K562 (cell line): ENCODE results near the gene PPM1G. TPM values are rescaled to one million over a fixed set of nuclear protein-coding genes. Genes with fewer than 3 reads are reported as not detected.

Experiments used
- FOXJ3 ChIP-seq: sonication (generic); formaldehyde crosslinking; IDR thresholded peaks from 2 replicates; pipeline ENCODE4 v1.4.0; 2020; ENCODE audit warnings: mild to moderate bottlenecking, missing genetic modification reagents
- LCOR ChIP-seq: sonication (generic); formaldehyde crosslinking; IDR thresholded peaks from 2 replicates; pipeline ENCODE4 v1.8.0; 2022; ENCODE audit warnings: mild to moderate bottlenecking, missing genetic modification reagents
- MEF2A ChIP-seq: IDR thresholded peaks from 2 replicates; pipeline ENCODE4 v1.6.1; 2011; ENCODE audit warnings: low read depth, mild to moderate bottlenecking, low read length, moderate library complexity; ENCODE audit not compliant: control insufficient read depth
- NR1H2 ChIP-seq: sonication (generic); formaldehyde crosslinking; IDR thresholded peaks from 2 replicates; pipeline ENCODE4 v1.4.0; 2020; ENCODE audit warnings: mild to moderate bottlenecking, missing genetic modification reagents
- RBM25 ChIP-seq: fragments of 200-400 bp; formaldehyde crosslinking; IDR thresholded peaks from 2 replicates; pipeline ENCODE4 v1.6.1; 2018; ENCODE audit warnings: low read length, low read depth, moderate library complexity; ENCODE audit not compliant: severe bottlenecking
- RHOXF2B ChIP-seq: fragments of 250-450 bp; sonication (Bioruptor Pico); conservative IDR thresholded peaks from 2 replicates; pipeline ENCODE4 v1.5.1; 2021
- TAF7 ChIP-seq: fragments of 450-650 bp; IDR thresholded peaks from 2 replicates; pipeline ENCODE4 v1.6.1; 2016; ENCODE audit warnings: missing genetic modification characterization, missing compliant biosample characterization
- THRAP3 ChIP-seq: fragments of 450-650 bp; IDR thresholded peaks from 2 replicates; pipeline ENCODE4 v1.6.1; 2016; ENCODE audit warnings: mild to moderate bottlenecking, inconsistent platforms, borderline replicate concordance
- TRIM28 ChIP-seq: fragments of 450-650 bp; IDR thresholded peaks from 2 replicates; pipeline ENCODE4 v1.6.1; 2017
- ZBTB1 ChIP-seq: sonication (generic); formaldehyde crosslinking; IDR thresholded peaks from 2 replicates; pipeline ENCODE4 v1.8.1; 2023; ENCODE audit warnings: missing genetic modification reagents, low read depth, mild to moderate bottlenecking, borderline replicate concordance
- ZKSCAN3 ChIP-seq: fragments of 250-450 bp; sonication (Bioruptor Pico); IDR thresholded peaks from 2 replicates; pipeline ENCODE4 v1.4.0; 2020
- polyA plus RNA-seq, 8 experiments: library from polyadenylated mRNA; depleted of rRNA in 4 of 8; stranded (reverse) in 5 of 8; unstranded in 3 of 8; fragments of >200 nt; fragmentation: Nextera tagmentation in 2 of 8; fragmentation: Illumina TruSeq in 1 of 8; extraction: Ambion mirVana in 2 of 8; extraction: Trizol in 1 of 8; gene quantifications; 2 replicates each; pipeline versions ENCODE4 v1.2.1 to v1.2.3, GENCODE V29; 2011 to 2014; ENCODE audit warnings: inconsistent platforms in 1 of 8, missing spikeins in 1 of 8
- total RNA-seq, 7 experiments: library from RNA; depleted of rRNA in 6 of 7; stranded (reverse); fragments of >200 nt in 6 of 7; fragmentation: Illumina TruSeq in 2 of 7; extraction: Trizol in 2 of 7; gene quantifications; 2 replicates each; pipeline versions ENCODE4 v1.2.1 to v1.2.3, GENCODE V29; 2011 to 2021; ENCODE audit warnings: low replicate concordance in 1 of 7
- TF ChIP-seq, protein P1 (sequence below), 2 experiments: fragments of 450-650 bp in 1 of 2; sonication (generic) in 1 of 2; formaldehyde crosslinking in 1 of 2; IDR thresholded peaks in 1 of 2; conservative IDR thresholded peaks in 1 of 2; 2 replicates each; pipeline versions ENCODE4 v1.6.1 to v1.8.1; 2016 to 2023; ENCODE audit warnings: mild to moderate bottlenecking in 2 of 2, moderate library complexity in 2 of 2, inconsistent platforms in 1 of 2, missing genetic modification reagents in 1 of 2
- TF ChIP-seq, protein P2 (sequence below), 2 experiments: fragments of 450-650 bp; IDR thresholded peaks; 2 replicates each; pipeline ENCODE4 v1.6.1; 2016; ENCODE audit warnings: mild to moderate bottlenecking in 2 of 2, borderline replicate concordance in 1 of 2, low read depth in 1 of 2, moderate library complexity in 1 of 2
- TF ChIP-seq, protein P3 (sequence below): fragments of 250-450 bp; sonication (Bioruptor Pico); IDR thresholded peaks from 2 replicates; pipeline ENCODE4 v1.5.0; 2020; ENCODE audit warnings: mild to moderate bottlenecking, borderline replicate concordance
- TF ChIP-seq, protein P4 (sequence below), 2 experiments: fragments of 450-650 bp; IDR thresholded peaks; 2 replicates each; pipeline ENCODE4 v1.6.1; 2016

PPM1G gene
- total and polyA plus RNA-seq, 9 of the 15 experiments (the other 6 are each of a cell fraction or from before 2014, with no cell fraction given): 61.7 to 230 (median 153) TPM

DNA sequence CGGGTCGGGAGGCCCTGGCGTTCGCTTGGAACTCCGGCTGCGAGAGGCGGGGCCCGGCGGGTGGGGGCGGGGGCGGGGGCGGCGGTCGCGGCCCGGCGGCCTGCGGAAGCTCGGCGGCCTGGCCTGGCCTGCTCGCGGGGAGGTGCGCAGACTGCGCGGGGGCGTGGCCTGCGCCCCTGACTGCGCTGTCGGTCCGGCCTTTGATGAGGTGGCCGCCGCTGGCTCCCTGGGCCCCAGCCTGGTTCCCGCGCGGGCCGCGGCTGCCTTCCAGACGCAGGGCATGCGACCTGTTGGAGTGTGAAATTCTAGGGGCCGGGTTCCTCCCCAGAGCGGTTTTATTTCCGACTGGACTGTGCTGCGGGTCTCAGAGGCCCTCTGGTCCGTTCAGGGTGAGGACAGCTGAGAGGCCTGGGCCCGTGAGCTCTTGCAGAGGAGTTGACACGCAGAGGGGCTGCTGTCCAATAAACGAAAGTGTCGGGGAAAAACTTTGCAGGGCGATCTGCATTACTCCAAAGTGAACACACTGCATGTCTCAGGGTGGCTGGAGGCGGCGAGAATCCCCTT lies 19.7 kb upstream of the PPM1G start (continued):
- TF ChIP-seq ZBTB1 (CRISPR knock-in tag): no peak
- TF ChIP-seq RBM25: no peak
- no peak for TF ChIP-seq MEF2A
- no peak for TF ChIP-seq TAF7 (tag)
- TF ChIP-seq, protein P1, sequence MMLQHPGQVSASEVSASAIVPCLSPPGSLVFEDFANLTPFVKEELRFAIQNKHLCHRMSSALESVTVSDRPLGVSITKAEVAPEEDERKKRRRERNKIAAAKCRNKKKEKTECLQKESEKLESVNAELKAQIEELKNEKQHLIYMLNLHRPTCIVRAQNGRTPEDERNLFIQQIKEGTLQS (IDR thresholded peaks at IDR 0.05): no peak
- TF ChIP-seq, protein P1 (CRISPR knock-in tag; conservative IDR thresholded peaks at IDR 0.05): no peak
- TF ChIP-seq, protein P2, sequence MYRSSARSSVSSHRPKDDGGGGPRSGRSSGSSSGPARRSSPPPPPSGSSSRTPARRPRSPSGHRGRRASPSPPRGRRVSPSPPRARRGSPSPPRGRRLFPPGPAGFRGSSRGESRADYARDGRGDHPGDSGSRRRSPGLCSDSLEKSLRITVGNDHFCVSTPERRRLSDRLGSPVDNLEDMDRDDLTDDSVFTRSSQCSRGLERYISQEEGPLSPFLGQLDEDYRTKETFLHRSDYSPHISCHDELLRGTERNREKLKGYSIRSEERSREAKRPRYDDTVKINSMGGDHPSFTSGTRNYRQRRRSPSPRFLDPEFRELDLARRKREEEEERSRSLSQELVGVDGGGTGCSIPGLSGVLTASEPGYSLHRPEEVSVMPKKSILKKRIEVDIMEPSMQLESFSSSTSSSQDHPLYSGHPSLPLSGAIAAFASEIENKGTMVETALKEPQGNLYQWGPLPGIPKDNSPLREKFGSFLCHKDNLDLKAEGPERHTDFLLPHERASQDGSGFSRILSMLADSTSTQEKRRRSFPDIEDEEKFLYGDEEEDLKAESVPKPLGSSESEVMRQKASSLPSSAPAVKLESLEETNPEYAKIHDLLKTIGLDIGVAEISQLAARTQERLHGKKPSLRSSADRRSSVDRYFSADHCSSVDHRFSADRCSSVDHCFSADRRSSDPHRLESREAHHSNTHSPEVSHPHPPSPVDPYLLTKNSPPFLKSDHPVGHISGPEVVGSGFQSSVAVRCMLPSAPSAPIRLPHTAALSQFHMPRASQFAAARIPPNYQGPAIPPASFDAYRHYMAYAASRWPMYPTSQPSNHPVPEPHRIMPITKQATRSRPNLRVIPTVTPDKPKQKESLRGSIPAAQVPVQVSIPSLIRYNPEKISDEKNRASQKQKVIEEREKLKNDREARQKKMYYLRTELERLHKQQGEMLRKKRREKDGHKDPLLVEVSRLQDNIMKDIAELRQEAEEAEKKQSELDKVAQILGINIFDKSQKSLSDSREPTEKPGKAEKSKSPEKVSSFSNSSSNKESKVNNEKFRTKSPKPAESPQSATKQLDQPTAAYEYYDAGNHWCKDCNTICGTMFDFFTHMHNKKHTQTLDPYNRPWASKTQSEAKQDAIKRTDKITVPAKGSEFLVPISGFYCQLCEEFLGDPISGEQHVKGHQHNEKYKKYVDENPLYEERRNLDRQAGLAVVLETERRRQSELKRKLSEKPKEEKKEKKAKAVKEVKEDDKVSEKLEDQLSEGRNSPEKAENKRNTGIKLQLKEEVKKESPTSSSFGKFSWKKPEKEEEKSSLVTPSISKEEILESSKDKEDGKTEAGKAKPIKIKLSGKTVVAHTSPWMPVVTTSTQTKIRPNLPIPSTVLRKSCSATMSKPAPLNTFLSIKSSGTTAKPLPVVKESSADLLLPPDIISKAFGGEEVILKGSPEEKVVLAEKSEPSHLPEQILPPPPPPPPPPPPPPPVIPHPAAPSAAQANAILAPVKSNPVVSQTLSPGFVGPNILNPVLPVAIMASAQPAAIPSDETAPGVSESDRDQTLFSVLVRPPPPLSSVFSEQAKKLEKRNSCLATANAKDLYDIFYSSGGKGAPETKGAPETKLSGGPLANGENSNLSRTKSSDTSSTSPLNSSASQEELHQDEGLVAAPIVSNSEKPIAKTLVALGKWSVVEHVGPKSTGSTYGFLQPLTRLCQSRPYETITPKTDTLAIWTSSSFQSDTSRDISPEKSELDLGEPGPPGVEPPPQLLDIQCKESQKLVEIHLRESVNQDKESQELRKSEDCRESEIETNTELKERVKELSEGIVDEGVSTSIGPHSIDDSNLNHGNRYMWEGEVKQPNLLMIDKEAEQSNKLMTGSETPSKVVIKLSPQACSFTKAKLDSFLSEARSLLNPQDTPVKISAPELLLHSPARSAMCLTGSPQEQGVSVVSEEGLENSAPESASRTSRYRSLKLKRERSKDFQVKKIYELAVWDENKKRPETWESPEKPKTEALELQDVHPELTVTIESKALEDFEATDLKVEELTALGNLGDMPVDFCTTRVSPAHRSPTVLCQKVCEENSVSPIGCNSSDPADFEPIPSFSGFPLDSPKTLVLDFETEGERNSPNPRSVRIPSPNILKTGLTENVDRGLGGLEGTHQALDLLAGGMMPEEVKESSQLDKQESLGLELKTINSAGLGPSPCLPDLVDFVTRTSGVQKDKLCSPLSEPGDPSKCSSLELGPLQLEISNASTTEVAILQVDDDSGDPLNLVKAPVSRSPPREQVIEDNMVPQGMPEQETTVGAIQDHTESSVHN (IDR thresholded peaks at IDR 0.05; ENCODE audit: borderline replicate concordance in 1 of 2, low read depth in 1 of 2): no peak
- TF ChIP-seq LCOR (CRISPR knock-in tag): no peak
- TF ChIP-seq, protein P3, sequence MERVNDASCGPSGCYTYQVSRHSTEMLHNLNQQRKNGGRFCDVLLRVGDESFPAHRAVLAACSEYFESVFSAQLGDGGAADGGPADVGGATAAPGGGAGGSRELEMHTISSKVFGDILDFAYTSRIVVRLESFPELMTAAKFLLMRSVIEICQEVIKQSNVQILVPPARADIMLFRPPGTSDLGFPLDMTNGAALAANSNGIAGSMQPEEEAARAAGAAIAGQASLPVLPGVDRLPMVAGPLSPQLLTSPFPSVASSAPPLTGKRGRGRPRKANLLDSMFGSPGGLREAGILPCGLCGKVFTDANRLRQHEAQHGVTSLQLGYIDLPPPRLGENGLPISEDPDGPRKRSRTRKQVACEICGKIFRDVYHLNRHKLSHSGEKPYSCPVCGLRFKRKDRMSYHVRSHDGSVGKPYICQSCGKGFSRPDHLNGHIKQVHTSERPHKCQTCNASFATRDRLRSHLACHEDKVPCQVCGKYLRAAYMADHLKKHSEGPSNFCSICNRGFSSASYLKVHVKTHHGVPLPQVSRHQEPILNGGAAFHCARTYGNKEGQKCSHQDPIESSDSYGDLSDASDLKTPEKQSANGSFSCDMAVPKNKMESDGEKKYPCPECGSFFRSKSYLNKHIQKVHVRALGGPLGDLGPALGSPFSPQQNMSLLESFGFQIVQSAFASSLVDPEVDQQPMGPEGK (CRISPR knock-in tag): no peak
- TF ChIP-seq TRIM28: no peak
- no peak for TF ChIP-seq FOXJ3
- no peak for TF ChIP-seq THRAP3
- TF ChIP-seq RHOXF2B: no peak
- TF ChIP-seq ZKSCAN3 (CRISPR knock-in tag): no peak
- TF ChIP-seq, protein P4, sequence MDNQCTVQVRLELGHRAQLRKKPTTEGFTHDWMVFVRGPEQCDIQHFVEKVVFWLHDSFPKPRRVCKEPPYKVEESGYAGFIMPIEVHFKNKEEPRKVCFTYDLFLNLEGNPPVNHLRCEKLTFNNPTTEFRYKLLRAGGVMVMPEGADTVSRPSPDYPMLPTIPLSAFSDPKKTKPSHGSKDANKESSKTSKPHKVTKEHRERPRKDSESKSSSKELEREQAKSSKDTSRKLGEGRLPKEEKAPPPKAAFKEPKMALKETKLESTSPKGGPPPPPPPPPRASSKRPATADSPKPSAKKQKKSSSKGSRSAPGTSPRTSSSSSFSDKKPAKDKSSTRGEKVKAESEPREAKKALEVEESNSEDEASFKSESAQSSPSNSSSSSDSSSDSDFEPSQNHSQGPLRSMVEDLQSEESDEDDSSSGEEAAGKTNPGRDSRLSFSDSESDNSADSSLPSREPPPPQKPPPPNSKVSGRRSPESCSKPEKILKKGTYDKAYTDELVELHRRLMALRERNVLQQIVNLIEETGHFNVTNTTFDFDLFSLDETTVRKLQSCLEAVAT (IDR thresholded peaks at IDR 0.05): no peak; a peak in 1 of 4 replicates
- no peak for TF ChIP-seq NR1H2 (CRISPR knock-in tag)
